GM19324 (cell line): ENCODE measurements around the gene MMP25.
"Not testable (repeated sequence)": the region's sequence is repeated elsewhere in the genome, so short reads cannot be mapped to it uniquely, and the experiment has no call there.

Source experiments
- ATAC-seq: cut with Tn5 transposase; IDR thresholded peaks from one replicate; pipeline ENCODE4 v1.9.1; 2021; ENCODE audit warnings: mild to moderate bottlenecking, moderate library complexity; ENCODE audit not compliant: unreplicated experiment, low FRiP score

The MMP25 gene

DNA sequence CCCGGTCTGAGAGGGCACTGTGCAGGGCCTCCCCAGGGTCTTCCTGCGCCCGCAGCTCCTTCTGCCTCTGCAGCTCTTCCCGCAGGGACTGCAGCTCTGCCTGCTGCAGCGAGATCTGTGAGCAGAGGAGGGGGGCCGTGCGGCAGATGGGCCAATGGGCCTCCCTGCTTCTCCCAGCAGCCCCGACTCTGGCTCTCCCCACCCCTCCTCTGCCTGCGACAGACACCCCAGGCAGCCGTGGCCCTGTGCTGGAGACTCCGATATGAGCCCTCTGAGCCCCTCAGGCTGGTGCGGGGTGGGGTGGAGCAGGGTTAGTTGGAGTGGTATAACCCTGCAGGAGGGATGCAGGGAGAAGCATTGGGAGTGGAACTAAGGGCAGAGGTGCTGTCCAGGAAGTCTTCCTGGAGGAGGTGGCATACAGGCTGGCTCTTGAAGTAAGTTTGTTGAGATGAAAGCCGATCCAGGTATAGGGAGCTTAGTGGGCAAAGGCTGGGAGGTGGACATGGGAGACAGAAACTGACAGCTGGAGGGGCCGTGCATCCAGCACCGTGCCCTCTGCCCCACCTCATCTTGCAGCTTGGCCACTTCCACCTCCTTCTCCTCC is 17.5 kb upstream of the MMP25 start:
- no peak for ATAC-seq

DNA sequence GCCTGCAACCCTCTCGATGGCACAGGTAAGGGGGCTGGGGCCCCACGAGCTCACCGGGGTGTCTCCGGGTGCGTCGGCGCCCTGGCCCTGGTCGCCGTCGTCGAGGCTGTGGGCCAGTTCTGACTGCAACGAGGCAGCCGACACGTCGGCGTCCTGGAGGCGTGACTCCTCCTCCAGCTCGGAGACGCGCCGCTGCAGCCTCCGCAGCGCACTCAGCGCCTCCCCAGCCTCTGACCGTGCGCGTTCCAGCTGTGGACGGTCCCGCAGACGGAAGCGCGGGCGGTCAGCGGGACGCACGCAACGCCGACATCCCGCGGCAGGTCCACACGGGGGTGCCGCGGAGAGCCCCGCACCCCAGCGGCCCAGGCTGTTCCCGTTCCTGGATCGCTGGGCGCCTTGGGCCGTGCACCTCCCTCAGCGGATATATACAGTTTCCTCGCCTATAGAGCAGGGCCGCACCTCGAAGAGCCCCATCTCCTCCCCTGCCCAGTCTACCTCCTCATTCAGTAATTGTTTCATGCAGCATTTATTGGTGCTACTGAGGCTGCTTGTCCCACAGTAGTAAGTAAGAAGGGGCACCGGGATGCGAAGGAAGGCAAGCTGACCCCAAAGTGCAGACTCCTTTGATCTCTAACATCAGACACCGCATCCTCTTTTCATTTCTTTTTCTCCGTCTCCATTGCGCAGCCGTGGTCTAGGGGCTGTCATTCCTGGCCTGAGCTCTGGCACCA is 16.7 kb upstream of the MMP25 start:
- no peak for ATAC-seq

DNA sequence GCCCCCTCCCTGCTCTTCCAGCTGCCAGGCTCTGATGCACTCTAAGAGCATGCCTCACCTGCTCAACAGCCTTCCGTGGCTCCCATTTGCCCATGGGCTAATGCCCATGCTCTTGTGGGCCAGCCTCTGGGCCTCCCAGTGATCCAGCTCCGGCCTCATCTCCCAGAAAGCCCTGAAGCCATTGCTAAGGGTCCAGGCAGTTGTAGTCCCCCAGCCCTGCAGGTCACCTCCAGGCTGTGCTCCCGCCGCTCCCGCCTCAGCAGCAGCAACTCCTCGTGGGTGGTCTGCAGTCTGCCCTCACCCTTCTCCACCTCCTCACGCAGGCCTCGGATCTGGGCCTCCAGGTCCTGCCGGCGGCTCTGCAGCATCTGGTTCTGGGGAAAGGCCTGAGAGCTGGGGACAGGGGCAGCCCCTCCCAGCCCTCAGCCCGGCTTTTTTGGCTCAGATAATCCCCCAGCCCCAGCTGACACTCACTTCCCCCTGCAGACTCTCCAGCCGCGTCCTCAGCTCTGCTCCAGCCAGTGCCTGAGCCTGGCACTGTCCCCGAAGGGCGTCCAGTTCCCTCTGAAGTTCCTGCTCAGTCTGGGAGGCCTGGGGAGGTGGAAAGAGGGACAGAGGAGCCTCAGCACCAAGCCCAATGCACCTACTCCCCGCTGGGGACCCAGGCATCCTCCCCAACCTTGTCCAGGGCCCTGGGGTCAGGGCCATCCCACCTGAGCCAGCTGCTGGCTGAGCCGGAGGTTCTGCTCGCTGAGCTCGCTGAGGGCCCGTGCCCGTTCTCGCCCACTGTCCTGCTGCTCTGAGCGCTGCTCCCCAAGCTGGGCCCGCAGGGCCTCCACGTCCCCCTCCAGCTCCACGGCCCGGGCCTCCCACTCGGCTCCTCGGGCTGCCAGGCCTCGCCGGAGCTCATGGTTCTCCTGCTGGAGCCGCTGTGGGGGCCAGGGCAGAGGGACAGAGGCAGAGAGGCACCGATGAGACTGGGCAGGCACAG is 15.8 kb upstream of the MMP25 start:
- no peak for ATAC-seq

DNA sequence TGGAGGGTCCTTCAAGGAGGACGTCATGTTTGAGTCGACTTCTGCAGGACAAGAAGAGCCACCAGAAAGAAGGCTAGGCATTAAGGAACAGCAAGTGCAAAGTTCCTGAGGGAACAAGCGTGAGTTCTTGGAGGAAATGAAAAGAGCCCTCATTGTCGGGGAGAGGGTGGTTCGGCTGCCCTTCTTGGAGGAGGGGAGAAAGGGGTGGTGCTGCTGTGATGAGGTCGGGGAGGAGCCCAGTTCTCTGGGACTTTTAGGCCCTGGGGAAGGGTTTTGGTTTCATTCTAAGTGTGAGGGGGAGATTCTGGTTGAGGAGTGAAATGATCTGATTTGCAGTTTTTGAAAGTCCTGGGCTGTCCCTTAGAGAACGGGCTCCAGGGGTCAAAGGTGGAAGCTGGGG is 13.7 kb upstream of the MMP25 start:
- ATAC-seq, result no peak

DNA sequence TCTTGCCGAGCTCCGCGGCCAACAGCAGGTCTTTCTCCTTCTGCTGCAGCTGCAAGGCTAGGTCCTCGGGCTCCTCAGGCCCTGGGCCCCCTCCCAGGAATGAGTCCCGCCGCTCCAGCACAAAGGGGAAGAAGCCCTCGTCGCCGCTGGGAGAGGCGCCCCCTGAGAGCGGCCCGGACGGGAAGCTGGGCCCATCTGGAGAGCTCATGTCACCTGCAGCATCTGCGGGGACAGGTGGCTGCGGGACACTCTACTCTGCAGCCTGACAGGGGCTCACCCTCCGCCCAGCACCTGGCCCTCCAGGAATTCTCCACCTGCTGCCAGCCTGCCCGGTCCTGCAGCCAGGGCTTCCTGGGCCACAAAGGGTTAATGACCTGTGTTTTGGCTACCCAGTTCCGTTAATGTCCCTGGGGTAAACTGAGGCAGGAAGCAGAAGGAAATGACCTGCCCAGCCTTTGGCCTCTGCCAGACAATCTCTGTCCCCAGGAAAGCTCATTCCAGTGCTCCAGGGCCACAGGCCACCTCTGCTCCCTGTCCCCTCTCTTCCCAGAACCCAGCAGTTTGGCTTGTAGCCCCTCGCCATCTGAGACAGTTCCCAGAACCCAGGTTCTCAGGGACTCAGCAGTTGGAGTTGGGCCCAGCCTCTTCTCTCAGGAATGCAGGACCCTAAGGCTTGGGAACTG is 10.9 kb upstream of the MMP25 start:
- ATAC-seq, result no peak

DNA sequence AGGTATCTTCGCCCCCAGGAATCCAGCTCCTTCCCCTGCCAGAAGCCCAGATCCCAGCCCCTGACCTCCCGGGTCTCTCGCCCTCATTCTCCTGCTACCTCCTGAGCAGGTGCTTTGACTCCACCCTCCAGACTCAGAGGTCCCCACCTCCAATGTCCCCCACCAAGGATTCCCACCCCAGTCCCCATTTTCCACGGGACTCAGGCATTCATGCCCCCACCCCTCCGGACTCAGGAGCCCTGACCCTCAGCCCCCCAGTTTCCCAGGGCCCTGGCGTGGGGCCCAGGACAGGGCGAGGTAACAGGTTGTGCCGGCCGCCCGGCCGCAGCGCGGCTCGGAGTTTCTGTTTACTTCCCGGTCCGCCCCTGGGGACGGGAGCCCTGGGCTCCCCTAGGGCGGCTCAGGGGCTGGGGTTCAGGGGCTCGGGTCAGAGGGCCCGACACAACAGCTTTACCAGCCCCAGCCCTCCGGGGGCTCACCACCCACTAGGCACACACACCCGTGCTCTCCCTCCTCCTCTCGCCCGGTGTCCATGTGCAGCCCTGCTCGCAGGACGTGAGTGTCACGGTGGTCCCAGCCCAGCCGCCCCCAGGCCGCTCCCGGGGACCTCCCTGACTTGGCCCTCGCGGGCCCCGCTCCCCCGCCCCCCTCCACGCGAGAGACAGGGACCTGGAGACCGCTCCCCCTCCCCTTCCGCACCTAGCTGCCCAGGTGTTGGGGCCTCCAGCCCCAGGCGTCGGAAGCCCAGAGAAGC is 10.2 kb upstream of the MMP25 start:
- no peak for ATAC-seq

DNA sequence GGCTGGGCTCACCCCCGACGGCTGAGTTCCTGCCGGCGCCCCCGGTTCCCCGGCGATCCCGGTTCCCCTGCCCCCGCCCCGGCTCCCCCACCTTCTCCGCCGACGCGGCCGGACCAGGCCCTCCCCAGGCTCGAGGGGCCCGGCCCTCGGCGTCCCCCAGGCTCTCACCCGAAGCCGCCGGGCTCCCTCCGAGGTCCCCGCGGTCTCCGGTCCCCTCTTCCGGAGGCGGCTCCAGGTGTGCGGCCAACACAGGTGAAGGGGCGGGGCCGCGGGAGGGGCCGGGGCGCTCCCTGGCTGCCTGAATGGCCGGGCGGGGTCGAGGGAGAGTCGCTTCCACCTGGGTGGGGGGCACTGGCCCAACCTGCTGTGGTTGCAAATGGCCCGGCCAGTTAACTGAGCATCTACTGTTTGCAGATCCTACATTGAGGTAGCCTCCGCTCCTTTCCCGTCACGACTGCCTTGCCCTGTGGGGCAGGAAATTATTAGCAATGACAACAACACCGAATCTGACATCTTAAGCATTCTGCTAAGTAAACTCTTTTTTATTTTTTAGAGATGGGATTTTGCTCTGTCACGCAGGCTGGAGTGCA is 9.5 kb upstream of the MMP25 start, which contains the start of gene BICDL2:
Gene BICDL2, minus strand, starts transcription at position 219 of the 590 bp plus-strand sequence. CDS start 1,448 bp downstream, outside the sequence.
- ATAC-seq, result no peak

DNA sequence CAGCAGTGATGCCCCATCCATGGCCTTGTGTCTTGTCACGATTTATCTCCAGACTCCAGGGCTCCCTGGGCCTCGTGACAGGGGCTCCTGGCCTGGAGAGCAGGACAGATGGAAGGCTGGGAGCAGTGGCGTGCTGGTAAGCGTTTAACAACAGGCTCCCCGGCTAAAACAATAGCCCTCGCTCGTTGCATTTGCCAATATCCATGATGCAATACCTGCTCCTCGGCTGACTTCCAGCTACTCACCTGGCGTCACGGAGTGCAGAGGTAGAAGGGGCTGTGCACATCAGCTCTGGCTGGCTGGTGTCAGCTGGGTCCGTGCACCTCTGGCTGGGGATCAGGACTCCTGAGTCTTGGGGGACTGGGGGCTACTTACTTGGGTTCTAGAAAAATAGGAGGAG is 8.1 kb upstream of the MMP25 start:
- no peak for ATAC-seq

DNA sequence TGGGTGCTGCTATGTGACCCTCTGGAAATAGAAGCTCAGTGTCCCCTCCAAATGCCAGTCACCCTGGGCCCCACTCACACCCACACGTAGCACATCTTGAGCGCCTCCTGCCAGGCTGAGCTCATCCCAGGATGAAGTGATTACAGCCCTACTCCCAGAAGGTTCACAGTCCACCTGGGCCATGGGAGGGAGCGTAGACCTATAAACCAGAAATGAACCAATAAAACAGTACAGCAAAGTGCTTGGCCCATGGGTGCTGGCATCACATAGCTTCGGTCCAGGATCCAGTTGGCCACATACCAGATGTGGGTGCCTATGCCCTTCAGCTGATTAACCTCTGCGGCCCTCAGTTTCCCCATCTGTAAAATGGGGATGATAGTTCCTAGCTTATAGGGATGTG is 7.5 kb upstream of the MMP25 start:
- no peak for ATAC-seq

DNA sequence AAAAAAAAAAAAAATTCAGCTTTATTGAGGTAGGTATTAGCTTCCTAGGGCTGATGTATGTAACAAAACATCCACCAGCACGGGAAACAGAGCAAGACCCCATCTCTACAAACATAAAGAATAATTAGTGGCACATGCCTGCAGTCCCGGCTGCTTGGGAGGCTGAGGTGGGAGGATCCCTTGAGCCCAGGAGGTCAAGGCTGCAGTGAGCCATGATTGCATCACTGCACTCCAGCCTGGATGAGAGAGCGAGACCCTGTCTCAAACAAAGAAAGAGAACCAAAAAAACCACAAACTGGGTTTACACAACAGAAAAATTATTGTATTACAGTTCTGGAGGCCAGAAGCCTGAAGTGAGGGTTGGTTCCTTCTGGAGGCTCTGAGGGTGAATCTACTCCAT is 4.0 kb upstream of the MMP25 start:
- ATAC-seq, result no peak

DNA sequence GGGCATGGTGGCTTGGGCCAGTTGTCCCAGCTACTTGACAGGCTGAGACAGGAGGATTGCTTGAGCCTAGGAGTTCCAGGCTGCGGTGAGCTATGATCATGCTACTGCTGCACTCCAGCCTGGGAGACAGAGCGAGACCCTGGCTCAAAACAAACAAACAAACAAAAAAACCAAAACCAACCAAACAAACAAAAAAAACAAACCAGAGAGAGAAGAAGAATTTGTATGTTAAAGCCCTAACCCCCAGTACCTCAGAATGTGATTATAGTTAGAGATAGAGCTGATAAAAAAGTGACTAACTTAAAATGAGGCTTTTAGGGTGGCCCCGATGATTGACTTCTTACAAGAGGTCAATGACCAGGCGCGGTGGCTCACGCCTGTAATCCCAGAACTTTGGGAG is 1.7 kb upstream of the MMP25 start:
- ATAC-seq, result no peak

DNA sequence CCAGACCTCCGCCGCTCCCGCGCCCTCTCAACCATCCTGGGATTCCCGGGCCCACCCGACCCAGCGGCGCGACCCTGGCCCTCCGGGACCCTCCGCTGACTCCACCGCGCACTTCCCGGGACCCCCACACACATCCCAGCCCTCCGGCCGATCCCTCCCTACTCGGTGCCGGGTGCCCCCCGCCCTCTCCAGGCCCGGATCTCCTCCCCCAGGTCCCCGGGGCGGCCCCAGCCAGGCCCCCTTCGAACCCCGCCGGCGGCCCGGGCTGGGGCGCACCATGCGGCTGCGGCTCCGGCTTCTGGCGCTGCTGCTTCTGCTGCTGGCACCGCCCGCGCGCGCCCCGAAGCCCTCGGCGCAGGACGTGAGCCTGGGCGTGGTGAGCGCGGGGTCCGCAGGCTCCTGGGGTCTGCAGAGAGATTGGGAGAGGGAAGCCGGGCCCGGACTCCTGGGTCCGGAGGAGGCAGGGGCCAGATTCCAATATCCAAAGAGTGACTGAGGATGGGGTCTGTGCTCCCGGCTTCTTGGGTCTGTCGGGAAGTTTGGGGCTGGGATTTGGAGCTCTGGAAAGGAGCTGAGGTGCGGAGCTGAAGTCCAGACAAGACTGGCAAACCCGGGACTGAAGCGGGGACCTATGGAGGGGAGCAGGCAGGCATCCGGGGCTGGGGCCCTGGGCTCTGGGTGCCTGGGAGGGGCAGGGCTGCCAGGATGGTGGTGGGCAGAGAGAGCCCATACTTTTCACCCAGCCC is 453 bp downstream of the MMP25 start:
- ATAC-seq, result no peak

DNA sequence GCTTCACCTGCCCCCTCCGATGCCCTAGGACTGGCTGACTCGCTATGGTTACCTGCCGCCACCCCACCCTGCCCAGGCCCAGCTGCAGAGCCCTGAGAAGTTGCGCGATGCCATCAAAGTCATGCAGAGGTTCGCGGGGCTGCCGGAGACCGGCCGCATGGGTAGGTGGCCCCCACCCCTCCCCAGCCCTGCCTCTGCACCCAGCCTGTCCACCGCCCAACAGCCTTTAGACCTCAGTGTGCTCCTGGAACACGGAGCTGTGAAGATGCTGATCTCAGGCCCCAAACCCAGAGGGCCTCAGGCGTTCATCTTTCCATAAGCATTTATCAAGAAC is 993 bp downstream of the MMP25 start:
- no peak for ATAC-seq

DNA sequence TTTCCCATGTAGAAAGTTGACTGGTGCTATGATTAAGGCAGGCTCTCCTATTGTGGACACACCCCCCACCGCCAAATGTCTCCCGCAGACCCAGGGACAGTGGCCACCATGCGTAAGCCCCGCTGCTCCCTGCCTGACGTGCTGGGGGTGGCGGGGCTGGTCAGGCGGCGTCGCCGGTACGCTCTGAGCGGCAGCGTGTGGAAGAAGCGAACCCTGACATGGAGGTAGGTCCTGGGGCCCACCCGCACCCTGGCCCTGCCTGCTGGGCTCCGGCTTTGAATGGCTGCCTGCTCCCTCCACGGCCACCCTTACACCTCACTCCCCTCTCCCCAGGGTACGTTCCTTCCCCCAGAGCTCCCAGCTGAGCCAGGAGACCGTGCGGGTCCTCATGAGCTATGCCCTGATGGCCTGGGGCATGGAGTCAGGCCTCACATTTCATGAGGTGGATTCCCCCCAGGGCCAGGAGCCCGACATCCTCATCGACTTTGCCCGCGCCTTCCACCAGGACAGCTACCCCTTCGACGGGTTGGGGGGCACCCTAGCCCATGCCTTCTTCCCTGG is 3.6 kb downstream of the MMP25 start:
- ATAC-seq, result no peak

DNA sequence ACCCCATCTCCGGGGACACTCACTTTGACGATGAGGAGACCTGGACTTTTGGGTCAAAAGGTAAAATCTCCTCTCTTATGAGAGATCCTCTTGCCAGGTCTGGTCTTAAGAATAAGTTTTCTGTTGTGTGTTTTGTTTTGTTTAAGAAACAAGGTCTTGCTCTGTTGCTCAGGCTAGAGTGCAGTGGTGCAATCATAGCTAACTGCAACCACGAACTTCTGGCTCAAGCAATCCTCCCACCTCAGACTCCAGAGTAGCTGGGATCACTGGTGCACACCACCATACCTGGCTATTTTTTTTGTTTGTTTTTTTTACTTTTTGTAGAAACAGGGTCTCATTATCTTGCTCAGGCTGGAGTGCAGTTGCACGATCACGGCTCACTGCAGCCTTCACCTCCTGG is 4.1 kb downstream of the MMP25 start:
- ATAC-seq, result no peak

DNA sequence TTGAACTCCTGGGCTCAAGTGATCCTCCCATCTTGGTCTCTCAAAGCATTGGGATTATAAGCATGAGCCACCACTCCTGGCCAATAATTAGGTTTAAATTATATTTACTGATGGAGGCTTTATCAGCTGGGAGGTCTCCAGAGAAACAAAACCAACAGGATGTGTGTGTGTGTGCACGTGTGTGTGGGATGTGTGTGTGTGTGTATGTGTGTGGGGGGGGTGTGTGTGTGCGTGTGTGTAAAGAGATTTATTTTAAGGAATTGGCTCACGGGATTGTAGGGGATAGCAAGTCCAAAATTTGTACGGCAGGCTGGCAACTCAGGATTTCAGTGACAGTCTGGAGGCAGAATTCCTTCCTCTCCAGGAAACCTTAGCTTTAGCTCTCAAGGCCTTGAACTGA is 4.6 kb downstream of the MMP25 start:
- no peak for ATAC-seq

DNA sequence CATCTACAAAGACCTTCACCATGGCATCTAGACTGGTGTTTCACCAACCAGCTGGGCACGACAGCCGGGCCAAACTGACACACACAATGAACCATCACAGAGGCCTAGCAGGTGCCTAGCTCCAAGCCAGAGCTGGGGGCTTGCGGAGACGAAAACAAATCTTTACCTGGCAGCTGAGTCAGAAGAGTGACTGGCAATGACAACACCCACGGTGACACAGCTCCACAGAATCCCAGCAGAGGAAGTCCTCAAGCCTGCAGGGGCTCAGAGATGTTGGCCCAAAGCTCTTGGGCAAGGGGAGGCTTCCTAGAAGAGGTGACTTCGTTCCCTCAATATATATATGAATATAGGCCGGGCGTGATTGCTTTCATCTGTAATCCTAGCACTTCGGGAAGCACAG is 5.1 kb downstream of the MMP25 start:
- ATAC-seq, result no peak

DNA sequence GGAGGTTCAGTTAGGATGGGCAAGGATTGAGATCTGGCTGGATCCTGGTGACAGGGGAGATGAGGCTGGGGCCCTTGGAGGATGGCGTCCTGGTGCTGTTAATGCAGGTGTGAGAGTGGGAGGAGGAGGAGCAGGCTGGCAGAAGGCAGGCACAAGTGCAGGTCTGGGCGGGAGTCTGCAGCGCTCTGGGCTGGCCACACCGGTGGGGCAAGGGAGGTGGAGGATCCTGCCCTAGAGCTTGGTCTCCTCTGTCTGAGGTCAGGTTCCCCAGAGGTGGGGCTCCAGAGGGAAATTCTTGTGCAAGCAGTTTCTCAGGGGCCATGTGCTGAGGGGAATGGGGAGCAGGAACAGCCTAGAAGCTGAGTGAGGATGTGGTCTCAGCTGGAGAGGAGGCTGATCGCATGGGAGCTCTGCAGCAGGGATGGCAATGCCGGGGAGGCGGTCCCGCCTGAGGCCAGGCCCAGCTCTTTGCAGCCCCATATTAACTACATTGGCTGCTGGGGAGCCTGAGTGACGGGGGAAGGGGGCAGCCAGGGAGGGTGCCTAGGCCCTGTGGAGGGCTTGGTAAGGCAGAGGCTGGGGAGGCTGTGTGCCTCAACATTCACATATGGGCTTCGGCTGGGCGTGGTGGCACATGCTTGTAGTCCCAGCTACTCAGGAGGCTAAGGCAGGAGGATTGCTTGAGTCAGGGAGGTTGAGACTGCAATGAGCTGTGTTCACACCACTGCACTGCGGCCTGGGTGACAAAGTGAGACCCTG is 6.4 kb downstream of the MMP25 start:
- ATAC-seq, result not testable (repeated sequence)
